PC-9 (cell line): ENCODE results near the gene ST8SIA1.

ENCODE experiments used
- EZH2 ChIP-seq: fragments of 200-600 bp; sonication (generic); IDR thresholded peaks from 2 replicates; pipeline ENCODE4 v1.8.0; 2017; ENCODE audit warnings: antibody characterized with exemption, low read depth
- TF ChIP-seq, protein P1 (sequence below): fragments of 200-600 bp; sonication (generic); conservative IDR thresholded peaks from 2 replicates; pipeline ENCODE4 v1.6.1; 2017; ENCODE audit warnings: mixed run types, antibody characterized with exemption, mild to moderate bottlenecking, moderate library complexity

DNA sequence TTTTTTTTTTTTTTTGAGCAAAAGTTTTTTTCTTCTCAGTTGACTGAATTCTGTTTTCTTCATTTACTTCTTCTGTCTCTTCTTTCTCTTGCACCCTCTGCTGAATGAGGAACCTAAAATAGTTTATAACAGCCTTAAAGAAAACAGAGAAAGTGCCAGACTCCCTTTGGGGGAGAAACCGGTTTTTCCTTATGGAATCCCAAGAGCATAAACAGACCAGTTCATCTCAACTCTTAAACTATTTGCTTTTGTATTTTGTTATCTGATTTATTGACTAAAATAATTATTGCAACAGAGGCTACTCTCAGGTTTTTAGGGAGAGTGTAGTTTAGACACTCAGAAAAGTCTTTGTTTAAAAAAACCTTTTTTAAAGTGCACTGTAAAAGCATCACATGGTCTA, 30.2 kb downstream of the ST8SIA1 start:
- TF ChIP-seq, protein P1, sequence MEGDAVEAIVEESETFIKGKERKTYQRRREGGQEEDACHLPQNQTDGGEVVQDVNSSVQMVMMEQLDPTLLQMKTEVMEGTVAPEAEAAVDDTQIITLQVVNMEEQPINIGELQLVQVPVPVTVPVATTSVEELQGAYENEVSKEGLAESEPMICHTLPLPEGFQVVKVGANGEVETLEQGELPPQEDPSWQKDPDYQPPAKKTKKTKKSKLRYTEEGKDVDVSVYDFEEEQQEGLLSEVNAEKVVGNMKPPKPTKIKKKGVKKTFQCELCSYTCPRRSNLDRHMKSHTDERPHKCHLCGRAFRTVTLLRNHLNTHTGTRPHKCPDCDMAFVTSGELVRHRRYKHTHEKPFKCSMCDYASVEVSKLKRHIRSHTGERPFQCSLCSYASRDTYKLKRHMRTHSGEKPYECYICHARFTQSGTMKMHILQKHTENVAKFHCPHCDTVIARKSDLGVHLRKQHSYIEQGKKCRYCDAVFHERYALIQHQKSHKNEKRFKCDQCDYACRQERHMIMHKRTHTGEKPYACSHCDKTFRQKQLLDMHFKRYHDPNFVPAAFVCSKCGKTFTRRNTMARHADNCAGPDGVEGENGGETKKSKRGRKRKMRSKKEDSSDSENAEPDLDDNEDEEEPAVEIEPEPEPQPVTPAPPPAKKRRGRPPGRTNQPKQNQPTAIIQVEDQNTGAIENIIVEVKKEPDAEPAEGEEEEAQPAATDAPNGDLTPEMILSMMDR: no peak
- no peak for TF ChIP-seq EZH2
